HG03520 (cell line): ENCODE results near the gene MYB.
A peak's percentile ranks its signal among the peaks of the same experiment; 100 is the strongest.

Source experiments
- ATAC-seq: cut with Tn5 transposase; IDR thresholded peaks from one replicate; pipeline ENCODE4 v1.9.1; 2021; ENCODE audit warnings: mild to moderate bottlenecking, moderate library complexity; ENCODE audit not compliant: unreplicated experiment

The MYB gene

DNA sequence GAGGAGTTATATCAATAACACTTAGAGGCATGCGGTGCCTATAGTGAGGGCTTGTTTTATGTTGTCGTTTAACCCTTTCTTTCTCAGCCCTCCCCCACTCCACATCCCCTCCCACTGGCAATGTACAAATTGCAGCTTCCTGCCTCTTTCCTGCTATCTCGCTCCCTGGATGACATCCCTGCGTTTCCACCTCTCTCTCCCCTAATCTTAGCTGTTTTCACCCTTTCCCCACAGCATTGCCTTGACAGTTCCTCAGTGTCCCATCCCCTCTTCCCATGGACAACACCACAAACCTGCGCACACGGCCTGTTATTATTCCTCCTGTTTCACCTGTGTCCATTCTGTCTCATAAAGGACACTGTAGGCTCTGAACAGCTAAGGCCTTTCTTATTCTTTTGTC, 34.5 kb downstream of the MYB start:
- no peak for ATAC-seq

- ATAC-seq, result no peak
Measured at GRCh38 chr6:135217663-135218062, 36.6 kb downstream of the MYB start.

GRCh38 chr6:135219346-135219745, 38.2 kb downstream of the MYB start:
- no peak for ATAC-seq

- ATAC-seq, result no peak
Measured at GRCh38 chr6:135221042-135221441, 39.9 kb downstream of the MYB start.

DNA sequence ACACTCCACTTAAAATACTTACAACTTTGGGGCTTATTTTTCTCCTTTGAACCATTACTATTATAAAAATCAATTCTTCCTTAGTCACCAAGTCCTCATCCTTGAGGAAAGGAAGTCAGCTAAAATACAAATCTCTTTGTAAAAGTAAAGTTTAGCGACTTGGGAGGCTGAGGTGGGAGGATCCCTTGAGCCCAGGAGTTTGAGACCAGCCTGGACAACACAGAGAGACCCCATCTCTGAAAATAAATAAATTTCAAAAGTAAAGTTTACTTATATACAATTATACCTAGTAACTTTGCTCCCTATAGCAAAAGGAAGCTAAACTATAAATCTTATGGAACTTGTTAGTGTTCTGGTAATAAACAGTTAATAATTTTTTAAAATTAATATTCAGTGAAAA, 40.4 kb downstream of the MYB start:
- no peak for ATAC-seq

DNA sequence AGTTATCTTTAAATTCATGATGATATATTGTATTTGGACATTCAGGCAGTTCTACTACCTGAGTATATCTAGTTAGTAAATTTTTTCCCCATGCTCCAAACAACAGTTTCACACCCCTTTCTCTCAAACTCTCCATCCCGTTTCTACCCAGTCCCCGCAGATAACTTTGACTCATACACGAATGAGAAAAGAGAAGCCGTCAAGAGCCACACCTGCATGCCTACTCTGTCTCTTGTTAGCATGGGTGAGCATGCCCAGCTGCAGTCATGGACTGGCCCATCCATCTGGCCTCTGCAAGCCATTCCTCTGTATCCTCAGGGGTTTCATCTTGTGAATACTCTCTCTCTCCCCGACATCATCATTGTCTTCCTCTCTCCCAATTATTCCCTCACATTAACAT, 41.5 kb downstream of the MYB start:
- no peak for ATAC-seq

DNA sequence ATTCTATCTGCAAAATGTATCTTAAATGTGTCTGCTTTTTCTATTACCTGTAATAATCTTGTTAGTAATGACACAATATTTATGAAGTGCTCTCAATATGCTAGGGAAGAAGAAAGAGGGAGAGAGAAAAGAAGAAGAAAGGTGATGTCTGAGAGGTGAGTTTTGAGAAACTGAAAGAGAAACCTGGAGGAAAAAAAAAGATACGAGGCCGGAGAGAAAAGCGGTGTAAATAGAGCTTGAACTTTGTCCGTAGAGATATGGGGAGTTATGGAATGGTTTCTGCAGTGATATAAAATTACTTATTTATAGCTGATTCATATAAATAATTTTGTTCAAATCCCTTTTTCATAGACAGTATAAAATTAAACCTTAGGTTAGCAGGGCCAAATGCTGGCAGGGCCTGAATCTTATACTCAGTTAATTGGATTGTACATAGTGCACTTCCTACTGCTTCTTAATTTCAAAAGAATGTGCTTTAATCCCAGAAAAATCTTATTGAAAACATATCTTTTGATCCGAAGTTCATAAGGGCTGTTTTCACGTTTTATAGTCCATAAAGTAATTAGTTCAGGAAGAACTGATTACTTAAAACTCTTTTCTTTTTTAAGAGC, 43.0 kb downstream of the MYB start:
- ATAC-seq, result no peak

- no peak for ATAC-seq
Measured at GRCh38 chr6:135225911-135226310, 44.8 kb downstream of the MYB start.

DNA sequence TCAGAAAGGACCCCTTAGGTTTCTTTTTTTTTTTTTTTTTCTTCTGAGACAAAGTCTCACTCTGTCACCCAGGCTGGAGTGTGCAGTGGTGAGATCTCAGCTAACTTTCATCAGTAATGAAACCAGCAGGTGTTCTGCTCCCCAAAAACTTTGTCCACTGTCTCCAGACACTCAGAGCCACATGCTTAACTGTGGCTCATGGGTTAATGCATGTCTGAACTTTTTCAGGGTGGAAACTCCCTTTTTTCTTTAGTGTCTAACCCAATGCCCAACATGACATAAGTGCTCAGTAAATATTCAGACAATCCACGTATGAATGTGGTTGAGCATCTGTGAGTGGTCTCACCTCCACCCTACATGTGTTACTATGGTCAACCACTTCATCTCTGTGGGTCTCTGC, 45.4 kb downstream of the MYB start:
- peak; percentile 70 for ATAC-seq

GRCh38 chr6:135227349-135227748, 46.2 kb downstream of the MYB start:
- no peak for ATAC-seq

DNA sequence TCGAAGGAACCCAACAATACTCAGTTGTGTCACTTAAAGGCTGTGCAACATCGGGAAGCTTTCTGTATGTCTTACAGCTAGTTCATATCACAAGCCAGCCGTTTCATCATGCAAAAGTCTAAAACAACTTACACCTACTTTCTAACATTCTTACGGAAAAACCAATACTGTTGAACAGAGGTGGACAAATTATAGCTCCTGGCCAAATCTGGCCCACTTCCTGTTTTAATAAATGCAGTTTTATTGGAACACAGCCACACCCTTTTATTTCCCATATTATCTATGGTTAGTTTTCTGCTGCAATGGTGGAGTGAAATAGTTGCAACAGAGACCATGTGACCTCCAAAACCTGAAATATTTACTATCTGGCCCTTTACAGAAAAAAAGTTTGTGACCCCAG, 46.6 kb downstream of the MYB start:
- ATAC-seq, result no peak

DNA sequence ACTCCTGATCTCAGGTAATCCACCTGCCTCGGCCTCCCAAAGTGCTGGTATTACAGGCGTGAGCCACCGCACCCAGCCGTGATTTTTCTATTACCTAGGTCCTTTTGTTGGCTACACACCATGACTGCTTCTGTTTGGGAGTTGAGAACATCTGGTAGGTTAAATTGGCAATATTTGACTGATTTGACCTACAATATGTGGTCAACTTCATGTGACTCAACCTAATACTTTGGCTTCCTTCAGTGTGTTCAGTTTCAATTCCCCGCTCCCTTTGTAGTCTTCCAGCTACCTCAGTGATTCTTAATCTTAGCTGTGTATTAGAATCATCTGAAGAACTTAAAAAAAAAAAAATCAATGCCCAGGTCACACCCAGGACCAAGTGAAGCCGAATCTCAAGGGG, 47.4 kb downstream of the MYB start:
- ATAC-seq, result no peak

- no peak for ATAC-seq
Measured at GRCh38 chr6:135229996-135230395, 48.9 kb downstream of the MYB start.

DNA sequence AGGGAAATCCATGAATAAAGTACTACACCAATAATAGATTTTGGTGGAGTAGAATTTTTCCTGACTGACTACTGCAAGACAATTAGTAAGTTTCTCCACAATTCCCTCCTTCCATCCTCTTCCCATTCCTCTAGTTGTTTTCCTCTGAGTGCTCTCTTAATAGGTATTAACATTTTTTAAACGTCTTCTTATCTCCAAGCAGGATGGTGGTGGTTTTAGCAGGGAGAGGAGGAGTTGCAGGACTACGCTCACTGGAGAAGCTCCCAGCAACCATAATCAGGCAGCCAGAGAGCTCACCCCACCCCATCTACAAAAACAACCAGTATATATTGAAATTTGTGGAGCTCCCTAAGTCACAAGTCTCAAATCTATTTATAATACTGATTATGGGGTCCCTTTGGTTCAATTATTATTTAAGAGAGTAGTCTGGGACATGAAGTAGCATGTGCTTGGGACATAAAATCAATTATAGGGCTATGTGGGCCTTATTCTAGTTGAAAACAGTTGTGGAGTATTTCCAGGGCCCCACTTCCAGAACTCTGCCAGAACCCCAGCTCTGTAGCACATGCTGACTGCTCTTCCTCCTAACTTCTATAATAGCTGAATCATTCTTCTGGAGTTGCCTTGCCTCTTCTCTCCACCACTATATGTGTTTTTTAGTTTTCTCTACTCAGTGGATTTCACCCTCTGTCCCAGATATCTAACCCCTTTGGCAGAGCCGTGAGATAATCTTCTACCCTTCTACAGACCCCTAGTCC, 49.8 kb downstream of the MYB start:
- no peak for ATAC-seq

DNA sequence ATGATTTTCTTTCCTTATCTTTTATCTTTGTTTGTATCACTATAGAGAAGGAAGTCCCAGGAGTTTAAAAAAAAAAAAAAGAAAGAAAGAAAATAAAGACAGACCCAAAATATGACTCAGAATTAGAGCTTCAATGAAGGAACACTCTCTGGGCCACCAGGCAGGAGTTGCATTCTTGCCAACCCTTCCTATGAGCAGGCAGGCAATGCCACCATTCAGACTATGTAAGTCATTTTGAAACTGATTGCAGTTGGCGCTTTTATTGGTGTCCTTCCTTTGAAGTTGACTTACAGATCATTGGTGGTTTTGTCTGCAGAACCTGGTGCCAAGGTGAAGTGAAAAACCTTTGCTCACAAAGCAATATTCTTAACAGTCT, 50.3 kb downstream of the MYB start:
- ATAC-seq, result no peak

DNA sequence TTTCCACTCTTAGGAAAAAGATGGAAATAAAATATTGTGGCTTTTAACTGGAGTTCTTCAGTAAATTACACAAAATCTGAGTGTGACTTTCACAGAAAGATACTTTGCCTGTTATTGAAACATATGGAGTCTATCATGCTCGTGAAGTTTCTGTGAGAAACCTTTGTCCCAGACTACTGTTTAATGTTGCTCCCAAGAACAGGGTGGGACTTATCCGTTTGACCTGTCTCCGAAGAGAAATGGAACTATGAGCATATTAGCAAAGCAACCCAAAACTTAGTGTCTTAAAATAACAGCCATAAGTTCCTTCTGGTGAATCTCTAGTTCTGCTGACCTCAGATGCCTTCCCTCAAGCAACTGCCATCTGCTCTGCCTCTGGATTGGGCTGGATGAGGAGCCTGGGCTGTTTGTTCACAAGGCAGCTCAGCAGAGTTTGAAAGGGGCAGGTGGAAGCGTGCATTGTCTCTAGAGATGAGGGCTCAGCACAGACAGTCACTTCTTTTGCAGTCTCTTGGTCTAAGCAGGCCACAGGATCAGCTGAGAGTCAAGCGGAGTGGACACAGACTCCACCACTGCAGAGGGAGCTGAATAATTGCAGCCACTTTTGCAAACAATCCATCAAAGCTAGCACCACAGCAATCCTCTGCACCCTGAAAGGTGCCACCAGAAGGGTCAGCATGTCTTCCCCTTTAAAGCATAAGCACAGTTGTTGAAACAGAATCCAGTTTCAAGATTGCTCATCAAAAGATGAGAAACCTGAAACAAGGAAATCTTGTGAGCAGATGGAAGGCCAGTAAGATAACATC, 52.8 kb downstream of the MYB start:
- no peak for ATAC-seq

DNA sequence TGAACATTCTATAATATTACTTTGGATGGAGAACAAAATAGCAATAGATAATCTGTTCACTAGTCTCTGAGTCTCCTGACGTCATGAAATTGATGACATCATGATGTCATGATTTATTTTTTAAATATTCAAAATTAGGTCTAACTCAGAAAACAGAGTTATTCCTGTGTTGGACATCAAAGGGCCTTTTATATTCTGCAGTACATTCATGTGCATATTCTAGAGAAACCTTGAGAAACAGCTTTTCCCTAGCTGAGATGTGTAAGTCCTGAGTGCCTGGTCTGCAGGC, 53.3 kb downstream of the MYB start:
- no peak for ATAC-seq

DNA sequence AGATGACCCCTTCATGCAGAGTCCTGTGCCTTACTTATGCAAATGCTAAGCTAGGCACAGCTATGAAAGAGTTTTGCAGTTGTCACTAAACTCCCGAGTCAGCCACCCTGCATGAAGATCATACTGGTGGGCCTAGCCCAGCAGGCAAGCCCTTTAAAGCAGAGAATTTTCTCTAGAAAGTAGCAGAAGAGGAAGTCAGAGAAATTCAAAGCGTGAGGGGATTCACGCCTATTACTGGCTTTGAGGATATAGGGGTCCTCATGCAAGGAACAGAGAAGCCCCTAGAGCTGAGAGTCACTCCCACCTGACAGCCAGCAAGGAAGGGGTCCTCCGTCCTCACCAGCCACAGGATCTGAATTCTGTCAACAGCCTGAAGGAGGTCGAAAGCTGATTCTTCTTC, 54.6 kb downstream of the MYB start:
- no peak for ATAC-seq

DNA sequence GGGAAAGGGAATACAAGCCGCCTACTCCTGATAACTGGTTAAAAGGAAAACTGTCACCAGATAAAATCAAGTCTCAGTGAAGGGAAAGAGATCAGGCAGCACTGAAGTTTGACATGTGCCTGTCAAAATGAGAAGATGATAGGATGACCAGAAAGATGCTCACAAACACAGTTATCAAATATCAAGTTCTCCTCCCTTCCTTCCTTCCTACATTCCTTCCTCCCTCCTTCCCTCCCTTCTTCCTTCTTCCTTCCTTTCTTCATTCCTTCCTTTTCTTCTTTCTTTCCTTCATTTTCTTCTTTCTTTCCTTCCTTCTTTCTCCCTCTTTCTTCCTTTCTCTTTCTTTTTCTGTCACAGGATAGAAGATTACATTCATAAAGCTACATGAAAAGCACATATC, 55.2 kb downstream of the MYB start:
- ATAC-seq, result no peak

- ATAC-seq, result no peak
Measured at GRCh38 chr6:135236732-135237131, 55.6 kb downstream of the MYB start.

GRCh38 chr6:135240711-135241110, 59.6 kb downstream of the MYB start:
- ATAC-seq, result no peak
